ENCODE measurements around the gene NDUFS2. TPM values are rescaled to one million over a fixed set of nuclear protein-coding genes. Genes with fewer than 3 reads are reported as not detected.

The NDUFS2 gene
- total RNA-seq, 4 donors from 2014 or later, result 88.7 to 127 (median 106) TPM

DNA sequence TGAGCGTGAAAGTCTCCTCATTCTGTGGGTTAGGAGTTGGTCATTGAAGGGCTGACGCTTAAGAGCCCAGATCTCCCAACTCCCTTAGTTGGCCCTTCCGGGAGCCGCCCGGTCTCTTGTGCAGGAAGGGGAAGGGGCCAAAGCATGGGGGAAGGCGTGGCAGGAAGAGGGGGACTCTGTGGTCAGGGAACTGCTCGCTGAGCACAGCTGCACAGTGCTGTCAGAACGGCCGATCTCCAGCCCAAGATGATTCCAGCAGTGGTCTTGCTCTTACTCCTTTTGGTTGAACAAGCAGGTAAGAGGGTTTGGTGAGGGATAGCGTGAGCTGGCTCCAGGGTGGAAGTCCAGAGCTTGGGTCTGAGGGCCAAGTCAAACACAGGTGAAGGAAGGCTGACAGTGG, 12.9 kb downstream of the NDUFS2 start, which contains the start of gene FCER1G:
Gene FCER1G (plus strand): TSS at position 220 of the 400 bp plus-strand sequence. CDS start 27 bp downstream, at position 247.
- intact Hi-C loops (cut with DNase I; ENCODE audit: low total_unique reads), result no loop called here
- WGBS, 2 donors, result 74 to 77% methylated on average over 10 of the region's 10 CpGs
- H3K4me3 ChIP-seq (ENCODE audit: low read depth, poor library complexity, severe bottlenecking), result peak within 1 kb of the TSS; percentile 10
- TF ChIP-seq CTCF (IDR thresholded peaks at IDR 0.05), result no peak
- TF ChIP-seq POLR2A (IDR thresholded peaks at IDR 0.05), result peak in 1 of 2 donors; percentile 18
- peak; percentile 54 to 90 for DNase-seq (ENCODE audit: low spot score in 2 of 2)

DNA sequence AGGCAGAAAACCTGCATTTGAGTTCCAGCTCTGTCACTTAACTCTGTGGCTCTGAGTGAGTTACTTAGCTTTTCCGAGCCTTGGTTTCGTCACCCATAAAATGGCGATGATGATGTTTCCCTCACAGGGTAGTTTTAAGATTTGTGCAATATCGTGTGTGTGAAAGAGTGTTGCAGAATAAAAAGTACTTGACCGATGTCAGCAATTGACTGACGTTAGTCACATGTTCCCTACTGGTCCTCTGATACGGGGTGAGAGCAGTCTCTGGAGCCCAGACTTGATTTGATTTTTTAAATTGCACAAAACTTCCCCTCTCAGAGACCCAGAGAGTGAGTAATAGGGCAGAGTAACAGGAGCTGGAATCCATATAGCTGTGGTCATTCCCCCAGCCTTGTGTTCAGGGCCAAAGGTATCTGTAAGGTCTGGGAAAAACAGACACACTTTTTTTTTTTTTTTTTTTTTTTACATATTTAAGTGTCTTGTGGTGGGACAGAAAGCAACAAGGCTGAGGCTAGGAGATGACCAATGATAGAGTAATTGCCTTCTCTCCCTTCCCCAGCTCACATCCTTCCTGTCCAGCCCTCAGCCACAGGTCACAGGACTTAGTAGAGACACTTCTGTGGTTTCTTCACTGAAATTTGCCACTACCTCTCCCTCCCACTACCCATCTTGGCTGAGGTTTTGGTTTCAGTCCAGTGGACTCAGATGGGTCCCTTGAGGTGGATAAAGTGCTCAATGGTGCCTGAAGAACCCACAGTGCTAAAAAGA, 15.0 kb downstream of the NDUFS2 start:
- H3K4me3 ChIP-seq (ENCODE audit: low read depth, poor library complexity, severe bottlenecking), result no peak overlapping the region
- 52 to 55% methylated on average over 7 of the region's 7 CpGs for WGBS, 2 donors
- no peak for TF ChIP-seq CTCF (IDR thresholded peaks at IDR 0.05)
- TF ChIP-seq POLR2A (IDR thresholded peaks at IDR 0.05), result no peak
- intact Hi-C loops (cut with DNase I; ENCODE audit: low total_unique reads), result no loop called here
- DNase-seq (ENCODE audit: low spot score in 2 of 2), result peak in 1 of 2 donors; percentile 53

DNA sequence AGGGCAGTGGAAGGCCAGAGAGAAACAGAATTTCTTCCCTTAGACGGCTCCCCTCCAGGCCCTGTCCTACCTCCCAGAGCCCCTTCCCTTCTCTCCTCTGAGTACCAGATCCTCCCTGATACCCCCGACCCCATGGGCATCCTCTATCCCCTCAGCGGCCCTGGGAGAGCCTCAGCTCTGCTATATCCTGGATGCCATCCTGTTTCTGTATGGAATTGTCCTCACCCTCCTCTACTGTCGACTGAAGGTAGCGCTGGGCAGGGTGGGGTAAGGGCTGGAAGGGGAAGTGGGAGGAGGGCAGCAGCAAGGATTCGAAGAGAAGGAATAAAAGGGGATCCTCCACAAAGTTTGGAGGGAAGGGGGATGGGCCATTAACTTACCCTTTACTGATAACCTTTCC, 15.7 kb downstream of the NDUFS2 start:
- intact Hi-C loops (cut with DNase I; ENCODE audit: low total_unique reads), result no loop called here
- 58 to 73% methylated on average over 6 of the region's 6 CpGs for WGBS, 2 donors
- H3K4me3 ChIP-seq (ENCODE audit: low read depth, poor library complexity, severe bottlenecking), result no peak overlapping the region
- TF ChIP-seq CTCF (IDR thresholded peaks at IDR 0.05), result no peak
- no peak for TF ChIP-seq POLR2A (IDR thresholded peaks at IDR 0.05)
- DNase-seq (ENCODE audit: low spot score in 2 of 2), result no peak

DNA sequence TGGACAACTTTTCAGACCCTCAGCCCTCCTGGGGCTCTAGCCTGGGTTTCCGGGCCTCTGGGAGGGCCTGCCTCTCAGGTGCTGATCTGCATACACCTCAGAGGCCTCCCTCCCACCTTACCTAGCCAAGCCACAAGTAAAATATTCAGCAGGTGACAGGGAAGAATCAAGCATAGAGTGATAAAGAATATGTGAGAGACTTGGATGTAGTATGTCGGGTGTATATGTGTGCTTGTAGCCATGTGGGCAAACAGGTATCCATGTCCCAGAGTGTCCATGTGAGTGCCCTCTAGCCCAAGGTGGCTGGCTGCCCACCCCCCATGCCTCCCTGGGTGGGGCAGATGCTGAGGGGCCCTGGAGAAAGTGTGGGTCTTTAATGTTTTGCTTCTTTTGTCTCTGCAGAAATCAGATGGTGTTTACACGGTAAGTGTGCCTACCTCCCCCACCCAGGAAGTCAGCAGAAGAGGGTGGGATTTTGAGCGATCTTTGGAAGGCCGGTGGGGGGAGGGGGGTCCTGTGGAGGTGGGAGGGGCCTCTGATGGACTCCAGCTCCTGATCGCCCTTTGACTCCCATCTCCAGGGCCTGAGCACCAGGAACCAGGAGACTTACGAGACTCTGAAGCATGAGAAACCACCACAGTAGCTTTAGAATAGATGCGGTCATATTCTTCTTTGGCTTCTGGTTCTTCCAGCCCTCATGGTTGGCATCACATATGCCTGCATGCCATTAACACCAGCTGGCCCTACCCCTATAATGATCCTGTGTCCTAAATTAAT, 16.3 kb downstream of the NDUFS2 start:
- intact Hi-C loops (cut with DNase I; ENCODE audit: low total_unique reads), result no loop called here
- no peak for TF ChIP-seq POLR2A (IDR thresholded peaks at IDR 0.05)
- WGBS, 2 donors, result 65 to 76% methylated on average over 8 of the region's 8 CpGs
- DNase-seq (ENCODE audit: low spot score in 2 of 2), result no peak
- no peak overlapping the region for H3K4me3 ChIP-seq (ENCODE audit: low read depth, poor library complexity, severe bottlenecking)

- no peak for TF ChIP-seq POLR2A (IDR thresholded peaks at IDR 0.05)
- TF ChIP-seq CTCF (IDR thresholded peaks at IDR 0.05), result no peak
- H3K4me3 ChIP-seq (ENCODE audit: low read depth, poor library complexity, severe bottlenecking), result no peak overlapping the region
- no peak for DNase-seq (ENCODE audit: low spot score in 2 of 2)
- 81 to 84% methylated on average over 5 of the region's 5 CpGs for WGBS, 2 donors
- intact Hi-C loops (cut with DNase I; ENCODE audit: low total_unique reads), result no loop called here
Measured at GRCh38 chr1:161219078-161219892, 17.1 kb downstream of the NDUFS2 start.

All from lower leg skin (tissue), 4 donors.